HL-60 (cell line): ENCODE measurements around the gene C16orf74.

Source experiments
- DNase-seq, 2 experiments: peaks; one replicate each; pipeline ENCODE4 v3.0.0-alpha.2; 2010 to 2020; ENCODE audit warnings: low read depth in 1 of 2, low spot score in 1 of 2
- H3K27ac ChIP-seq: fragments of 250-450 bp; sonication (Bioruptor Pico); replicated peaks from 2 replicates; pipeline ENCODE4 v1.5.1; 2020; ENCODE audit warnings: mild to moderate bottlenecking, moderate library complexity
- H3K27me3 ChIP-seq: fragments of 250-450 bp; sonication (Bioruptor Pico); 2 replicates; pipeline ENCODE4 v1.5.1; 2021; ENCODE audit warnings: mild to moderate bottlenecking, moderate library complexity; ENCODE audit not compliant: insufficient read depth, poor library complexity, severe bottlenecking
- H3K4me3 ChIP-seq: replicated peaks from 2 replicates; pipeline ENCODE4 v1.5.1; 2011; ENCODE audit warnings: mild to moderate bottlenecking, control low read depth, low read length; ENCODE audit not compliant: insufficient read depth
- CTCF ChIP-seq: IDR thresholded peaks from one replicate; pipeline ENCODE4 v1.5.1; 2011; ENCODE audit warnings: low read length, control low read depth, inconsistent platforms; ENCODE audit not compliant: insufficient read depth
- GABPA ChIP-seq: IDR thresholded peaks from 2 replicates; pipeline ENCODE4 v1.6.1; 2012; ENCODE audit warnings: low read depth
- POLR2AphosphoS5 ChIP-seq: IDR thresholded peaks from 2 replicates; pipeline ENCODE4 v1.6.1; 2012; ENCODE audit warnings: low read depth
- REST ChIP-seq: IDR thresholded peaks from 2 replicates; pipeline ENCODE4 v1.6.1; 2012; ENCODE audit warnings: low read depth; ENCODE audit not compliant: insufficient replicate concordance
- SPI1 ChIP-seq: IDR thresholded peaks from 2 replicates; pipeline ENCODE4 v1.6.1; 2012; ENCODE audit warnings: low read depth, mild to moderate bottlenecking, borderline replicate concordance

Gene C16orf74

GRCh38 chr16:85695196-85696128, 55.4 kb downstream of the C16orf74 start:
- TF ChIP-seq POLR2AphosphoS5 (no peak), GABPA (no peak), SPI1 (no peak), REST (no peak), CTCF (no peak)
- DNase-seq = no peak
- no peaks in the 10 kb centered on the region for H3K27me3 ChIP-seq

GRCh38 chr16:85690469-85691064, 60.3 kb downstream of the C16orf74 start:
- TF ChIP-seq CTCF = no peak
- no peak for DNase-seq
- no peak overlapping the region for H3K27ac ChIP-seq
- H3K4me3 ChIP-seq = no peak overlapping the region
- no peaks in the 10 kb centered on the region for H3K27me3 ChIP-seq

More at GRCh38 chr16:85695196-85696128, 55.4 kb downstream of the C16orf74 start:
- Histone ChIP-seq H3K4me3 (no peak overlapping the region), H3K27ac (no peak overlapping the region)

- TF ChIP-seq SPI1 = no peak
- TF ChIP-seq REST = no peak
- no peak for TF ChIP-seq POLR2AphosphoS5
- TF ChIP-seq CTCF = no peak
- no peak for TF ChIP-seq GABPA
- Histone ChIP-seq H3K27ac (no peak overlapping the region), H3K4me3 (no peak overlapping the region), H3K27me3 (no peaks in the 10 kb centered on the region)
- no peak for DNase-seq
Observed at GRCh38 chr16:85689950-85690320, 61.0 kb downstream of the C16orf74 start.
